ENCODE results near the gene ANKEF1. TPM values are rescaled to one million over a fixed set of nuclear protein-coding genes. Genes with fewer than 3 reads are reported as not detected.
A peak's percentile ranks its signal among the peaks of the same experiment; 100 is the strongest.

ANKEF1 gene
- total RNA-seq, 1 experiment from 2014 or later, result 8.3 TPM

DNA sequence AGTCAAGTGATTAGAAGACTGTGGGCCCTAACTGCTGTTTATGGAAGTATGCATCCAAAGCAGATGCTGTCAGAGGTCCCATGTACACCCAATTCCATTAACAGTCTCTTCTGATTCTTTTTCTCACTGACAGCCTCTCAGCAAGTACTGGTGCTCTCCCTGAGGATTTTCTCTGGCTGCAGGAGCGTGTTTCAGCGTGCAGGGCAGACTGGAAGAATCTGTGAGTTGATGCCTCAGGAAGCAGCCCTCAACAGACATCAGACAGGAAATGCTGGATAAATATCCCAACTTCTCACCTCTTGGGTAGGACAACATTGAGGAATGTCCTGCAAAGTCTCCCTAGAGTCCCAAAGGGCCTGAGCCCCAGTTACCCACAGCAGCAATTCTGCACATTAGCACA, 40.8 kb downstream of the ANKEF1 start:
- DNase-seq, result no peak
- H3K36me3 Mint-ChIP-seq (ENCODE audit: insufficient read depth in 1 of 3, low read depth in 3 of 3), result no peaks in the 10 kb centered on the region
- no peak overlapping the region for H3K4me3 Mint-ChIP-seq

More for the DNA sequence above, 40.8 kb downstream of the ANKEF1 start:
- H3K4me1 ChIP-seq (ENCODE audit: insufficient read depth, low read length), result no peaks in the 10 kb centered on the region
- H3K23ac ChIP-seq (ENCODE audit: insufficient read length, low read depth, low read length), result no peak overlapping the region
- no peak overlapping the region for H3K4ac ChIP-seq (ENCODE audit: low read depth, low read length)
- H3K4me2 ChIP-seq (ENCODE audit: insufficient read depth, insufficient read length, low read length), result no peak overlapping the region
- H4K91ac ChIP-seq (ENCODE audit: insufficient read length, low read depth, low read length), result no peak overlapping the region
- TF ChIP-seq CTCF (conservative IDR thresholded peaks at IDR 0.05), result no peak
- H3K79me2 ChIP-seq (ENCODE audit: insufficient read depth, low read length), result no peaks in the 10 kb centered on the region
- WGBS (ENCODE audit: extremely low coverage, insufficient read length, low lambda C conversion rate), result no CpG with 5 or more reads among the region's 2 CpGs
- no peak overlapping the region for H3T11ph ChIP-seq (ENCODE audit: low read length)
- no peak overlapping the region for H2BK20ac ChIP-seq (ENCODE audit: low read depth, low read length, poor library complexity, severe bottlenecking)
- H4K5ac ChIP-seq (ENCODE audit: insufficient read length, low read depth, low read length), result no peak overlapping the region
- no peak overlapping the region for H2BK5ac ChIP-seq (ENCODE audit: insufficient read length, low read length)
- no peak overlapping the region for H2AK5ac ChIP-seq (ENCODE audit: insufficient read length, low read length)
- no peak overlapping the region for H2AFZ ChIP-seq (ENCODE audit: low read length)
- no peaks in the 10 kb centered on the region for H4K20me1 ChIP-seq (ENCODE audit: control insufficient read depth, insufficient read depth, insufficient read length)
- Mint-ChIP-seq H3K9me3 (no peaks in the 10 kb centered on the region; a peak in 1 of 5 replicates), H3K27ac (no peak overlapping the region; a peak in 2 of 7 replicates), H3K4me1 (no peaks in the 10 kb centered on the region), H3K27me3 (ENCODE audit: low read depth) (no peaks in the 10 kb centered on the region; the same call in 1 of the 2 replicates)
- H3K14ac ChIP-seq (ENCODE audit: insufficient read depth, low read length), result no peak overlapping the region
- H2BK12ac ChIP-seq (ENCODE audit: insufficient read length, low read depth, low read length), result no peak overlapping the region
- H2BK15ac ChIP-seq (ENCODE audit: low read depth, low read length), result no peak overlapping the region
- no peaks in the 10 kb centered on the region for H3K79me1 ChIP-seq (ENCODE audit: insufficient read depth, low read depth, low read length, poor library complexity, severe bottlenecking)
- H3K9me3 ChIP-seq (ENCODE audit: control insufficient read depth, low read depth, low read length), result no peaks in the 10 kb centered on the region
- no peak overlapping the region for H3K56ac ChIP-seq (ENCODE audit: insufficient read length, low read depth, low read length)
- H3K23me2 ChIP-seq (ENCODE audit: insufficient read length, low read depth, low read length, poor library complexity, severe bottlenecking), result no peaks in the 10 kb centered on the region
- H4K8ac ChIP-seq (replicated peaks; ENCODE audit: insufficient read length, low read depth, low read length), result peak overlapping the region; percentile 60
- H3K18ac ChIP-seq (ENCODE audit: insufficient read length, low read depth, low read length), result no peak overlapping the region
- H2BK120ac ChIP-seq (ENCODE audit: low read depth, low read length, poor library complexity, severe bottlenecking), result no peak overlapping the region
- H3K9ac ChIP-seq (ENCODE audit: extremely low read depth, insufficient read length, low read length), result no peak overlapping the region
- H3K27me3 ChIP-seq (ENCODE audit: insufficient read depth, low read length), result no peaks in the 10 kb centered on the region
- H3K27ac ChIP-seq (ENCODE audit: insufficient read length, low read depth, low read length), result no peak overlapping the region

Data from H9 (cell line).